ENCODE data around the gene WDR48. TPM values are rescaled to one million over a fixed set of nuclear protein-coding genes. Genes with fewer than 3 reads are reported as not detected.

WDR48 gene
- total and polyA plus RNA-seq, 9 of the 15 experiments (the other 6 are each of a cell fraction or from before 2014, with no cell fraction given) = 26.6 to 70.6 (median 48.0) TPM

GRCh38 chr3:39021465-39022285 lies 30.1 kb upstream of the WDR48 start (continued):
- TF ChIP-seq PKNOX1 (IDR thresholded peaks at IDR 0.05) (peak; percentile 90), RERE (CRISPR knock-in tag; IDR thresholded peaks at IDR 0.05; ENCODE audit: borderline replicate concordance) (no peak), ATF3 (IDR thresholded peaks at IDR 0.05) (no peak), ATF3 (CRISPR knock-in tag; conservative IDR thresholded peaks at IDR 0.05) (no peak), DIDO1 (tag; IDR thresholded peaks at IDR 0.05; ENCODE audit: low read depth) (no peak), ZEB2 (IDR thresholded peaks at IDR 0.05) (peak; percentile 80), MAFF (IDR thresholded peaks at IDR 0.05; ENCODE audit: low read length) (peak; percentile 47; the same call in 1 of the 2 replicates), CBFA2T3 (IDR thresholded peaks at IDR 0.05) (peak; percentile 51), HMG20B (CRISPR knock-in tag; IDR thresholded peaks at IDR 0.05) (no peak), ZNF584 (CRISPR knock-in tag; IDR thresholded peaks at IDR 0.05; ENCODE audit: low read depth) (no peak), NCOA4 (IDR thresholded peaks at IDR 0.05; ENCODE audit: partially characterized antibody) (no peak), NR3C1 (CRISPR knock-in tag; IDR thresholded peaks at IDR 0.05) (no peak), ZBTB9 (CRISPR knock-in tag; IDR thresholded peaks at IDR 0.05) (no peak), HCFC1 (IDR thresholded peaks at IDR 0.05; ENCODE audit: low read depth, low read length) (no peak), RFX5 (IDR thresholded peaks at IDR 0.05; ENCODE audit: low read depth, low read length) (no peak), ZNF740 (CRISPR knock-in tag; IDR thresholded peaks at IDR 0.05) (no peak), ZNF740 (tag; IDR thresholded peaks at IDR 0.05) (0 out of 4 replicates have a peak, but pooled peaks of 1 of the 2 experiments have one; percentile 36), CBX5 (IDR thresholded peaks at IDR 0.05; ENCODE audit: borderline replicate concordance, low read depth) (no peak), LARP7 (IDR thresholded peaks at IDR 0.05) (no peak), SAFB (IDR thresholded peaks at IDR 0.05; ENCODE audit: borderline replicate concordance, low read depth, low read length) (no peak)
